COLO668 (cell line): ENCODE measurements around the gene SPEF1.
A peak's percentile ranks its signal among the peaks of the same experiment; 100 is the strongest.
"Not testable (repeated sequence)": the region's sequence is repeated elsewhere in the genome, so short reads cannot be mapped to it uniquely, and the experiment has no call there.

ENCODE experiments used
- DNase-seq: peaks from one replicate; lab custom pipeline; 2025; ENCODE audit not compliant: unreplicated experiment; lab: John Stamatoyannopoulos, UW

SPEF1 gene

GRCh38 chr20:3781153-3781910 lies at the start of gene SPEF1:
TSS of gene SPEF1 (minus strand) at chr20:3781448. CDS start at chr20:3781287, 161 bp downstream.
- peak; percentile 88 for DNase-seq

GRCh38 chr20:3829891-3830290 lies 48.6 kb upstream of the SPEF1 start:
- DNase-seq = not testable (repeated sequence)

- no peak for DNase-seq
Measured at GRCh38 chr20:3828798-3829197, 47.5 kb upstream of the SPEF1 start.

- DNase-seq = no peak
Measured at GRCh38 chr20:3826420-3826819, 45.2 kb upstream of the SPEF1 start.

GRCh38 chr20:3825526-3825925 lies 44.3 kb upstream of the SPEF1 start:
- DNase-seq = no peak

GRCh38 chr20:3823881-3824280 lies 42.6 kb upstream of the SPEF1 start:
- no peak for DNase-seq

GRCh38 chr20:3821996-3822395 lies 40.7 kb upstream of the SPEF1 start:
- DNase-seq = no peak

- DNase-seq = no peak
Measured at GRCh38 chr20:3820901-3821727, 39.9 kb upstream of the SPEF1 start.

GRCh38 chr20:3820048-3820900 lies 39.0 kb upstream of the SPEF1 start, which contains the start of gene AP5S1:
TSS of gene AP5S1 (plus strand) at chr20:3820547. CDS start at chr20:3822118, 1,571 bp downstream.
- DNase-seq = peak; percentile 97

GRCh38 chr20:3819411-3820047 lies 38.3 kb upstream of the SPEF1 start:
- DNase-seq = no peak

- peak; percentile 89 for DNase-seq
Measured at GRCh38 chr20:3818155-3819151, 37.2 kb upstream of the SPEF1 start.

- no peak for DNase-seq
Measured at GRCh38 chr20:3815703-3816315, 34.6 kb upstream of the SPEF1 start.

GRCh38 chr20:3814928-3815495 lies 33.8 kb upstream of the SPEF1 start:
- DNase-seq = no peak

- DNase-seq = no peak
Measured at GRCh38 chr20:3813848-3814581, 32.8 kb upstream of the SPEF1 start.

- no peak for DNase-seq
Measured at GRCh38 chr20:3812975-3813847, 32.0 kb upstream of the SPEF1 start.

- no peak for DNase-seq
Measured at GRCh38 chr20:3812259-3812681, 31.0 kb upstream of the SPEF1 start.
